ENCODE results near the gene TGM3.

The TGM3 gene

GRCh38 chr20:2289475-2289874 is 6.3 kb upstream of the TGM3 start:
- Histone ChIP-seq H3K23ac (ENCODE audit: low read depth, low read length, poor library complexity) (no peak overlapping the region), H3K4me1 (ENCODE audit: control insufficient read depth in 2 of 2, insufficient read depth in 1 of 2, low read depth in 1 of 2, low read length in 2 of 2) (peaks cover 2 to 3% of the 10 kb centered on the region in 2 donors), H3K4ac (ENCODE audit: low read length) (no peak overlapping the region), H2AFZ (ENCODE audit: low read length) (peak overlapping the region; percentile 42), H2BK5ac (ENCODE audit: low read length) (no peak overlapping the region), H3K14ac (ENCODE audit: low read length) (no peak overlapping the region), H3K9me3 (replicated peaks in 1 of 2; ENCODE audit: control insufficient read depth in 2 of 2, insufficient read depth in 1 of 2, low read depth in 1 of 2, low read length in 2 of 2) (no peaks in the 10 kb centered on the region), H2BK15ac (ENCODE audit: low read length) (no peak overlapping the region), H2BK12ac (ENCODE audit: low read length) (no peak overlapping the region), H3K9ac (ENCODE audit: low read depth, low read length, poor library complexity) (no peak overlapping the region), H3K36me3 (replicated peaks in 1 of 2; ENCODE audit: control insufficient read depth in 2 of 2, insufficient read depth in 2 of 2, low read length in 2 of 2) (no peaks in the 10 kb centered on the region), H3K79me1 (ENCODE audit: low read depth, low read length) (no peaks in the 10 kb centered on the region), H3K27me3 (ENCODE audit: control insufficient read depth in 3 of 3, insufficient read depth in 3 of 3, low read depth in 1 of 3, low read length in 3 of 3) (no peaks in the 10 kb centered on the region), H2BK120ac (ENCODE audit: low read depth, low read length) (no peak overlapping the region), H4K8ac (ENCODE audit: low read depth, low read length) (no peak overlapping the region), H3K27ac (replicated peaks; ENCODE audit: low read length) (no peak overlapping the region), H3K4me2 (ENCODE audit: insufficient read depth, low read length, poor library complexity, severe bottlenecking) (no peak overlapping the region), H3K18ac (ENCODE audit: low read length) (no peak overlapping the region), H2AK5ac (ENCODE audit: low read depth, low read length) (no peak overlapping the region), H4K91ac (ENCODE audit: low read depth, low read length, poor library complexity) (no peak overlapping the region), H3K4me3 (ENCODE audit: low read length in 2 of 2) (no peak overlapping the region)
- no CpG with 5 or more reads among the region's 11 CpGs for WGBS, 2 donors (ENCODE audit: extremely low coverage in 2 of 2, insufficient read length in 2 of 2, insufficient replicate concordance in 1 of 2)
- no peak for DNase-seq (ENCODE audit: low spot score)

DNA sequence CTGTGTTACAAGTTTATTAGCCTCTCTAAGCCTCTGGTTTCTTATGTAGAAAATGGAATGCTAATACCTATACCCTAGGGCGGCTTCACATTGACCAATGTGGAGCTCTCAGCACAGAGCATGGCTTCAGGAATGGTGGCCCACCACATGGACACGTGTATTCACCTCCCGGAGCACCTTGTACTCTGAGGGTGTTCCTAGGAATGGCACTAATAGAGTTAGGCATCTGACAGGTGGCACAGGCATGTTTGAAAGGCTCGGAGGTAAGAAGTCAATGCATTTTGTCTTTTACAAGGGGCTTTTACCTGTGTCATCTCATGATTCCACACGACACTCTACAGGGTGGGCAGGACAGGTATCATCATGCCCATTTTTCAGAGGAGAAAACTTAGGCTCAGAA is 5.3 kb upstream of the TGM3 start:
- Histone ChIP-seq H3K18ac (ENCODE audit: low read length) (no peak overlapping the region), H3K27me3 (ENCODE audit: control insufficient read depth in 3 of 3, insufficient read depth in 3 of 3, low read depth in 1 of 3, low read length in 3 of 3) (peaks cover 0 to 6% (median 0%) of the 10 kb centered on the region in 3 experiments), H2BK15ac (ENCODE audit: low read length) (no peak overlapping the region), H3K4me1 (ENCODE audit: control insufficient read depth in 2 of 2, insufficient read depth in 1 of 2, low read depth in 1 of 2, low read length in 2 of 2) (peaks cover 2 to 3% of the 10 kb centered on the region in 2 donors), H3K23ac (ENCODE audit: low read depth, low read length, poor library complexity) (no peak overlapping the region), H3K4me2 (ENCODE audit: insufficient read depth, low read length, poor library complexity, severe bottlenecking) (no peak overlapping the region), H3K14ac (ENCODE audit: low read length) (no peak overlapping the region), H4K8ac (ENCODE audit: low read depth, low read length) (no peak overlapping the region), H3K4ac (ENCODE audit: low read length) (no peak overlapping the region), H4K91ac (ENCODE audit: low read depth, low read length, poor library complexity) (no peak overlapping the region), H2AFZ (ENCODE audit: low read length) (no peak overlapping the region), H3K79me1 (ENCODE audit: low read depth, low read length) (no peaks in the 10 kb centered on the region), H3K27ac (replicated peaks; ENCODE audit: low read length) (no peak overlapping the region), H3K9me3 (replicated peaks in 1 of 2; ENCODE audit: control insufficient read depth in 2 of 2, insufficient read depth in 1 of 2, low read depth in 1 of 2, low read length in 2 of 2) (no peaks in the 10 kb centered on the region), H3K9ac (ENCODE audit: low read depth, low read length, poor library complexity) (no peak overlapping the region), H3K36me3 (replicated peaks in 1 of 2; ENCODE audit: control insufficient read depth in 2 of 2, insufficient read depth in 2 of 2, low read length in 2 of 2) (no peaks in the 10 kb centered on the region), H2AK5ac (ENCODE audit: low read depth, low read length) (no peak overlapping the region), H2BK120ac (ENCODE audit: low read depth, low read length) (no peak overlapping the region), H3K4me3 (ENCODE audit: low read length in 2 of 2) (no peak overlapping the region), H2BK12ac (ENCODE audit: low read length) (no peak overlapping the region), H2BK5ac (ENCODE audit: low read length) (no peak overlapping the region)
- WGBS, 2 donors (ENCODE audit: extremely low coverage in 2 of 2, insufficient read length in 2 of 2, insufficient replicate concordance in 1 of 2), result no CpG with 5 or more reads among the region's 5 CpGs
- DNase-seq (ENCODE audit: low spot score), result no peak

DNA sequence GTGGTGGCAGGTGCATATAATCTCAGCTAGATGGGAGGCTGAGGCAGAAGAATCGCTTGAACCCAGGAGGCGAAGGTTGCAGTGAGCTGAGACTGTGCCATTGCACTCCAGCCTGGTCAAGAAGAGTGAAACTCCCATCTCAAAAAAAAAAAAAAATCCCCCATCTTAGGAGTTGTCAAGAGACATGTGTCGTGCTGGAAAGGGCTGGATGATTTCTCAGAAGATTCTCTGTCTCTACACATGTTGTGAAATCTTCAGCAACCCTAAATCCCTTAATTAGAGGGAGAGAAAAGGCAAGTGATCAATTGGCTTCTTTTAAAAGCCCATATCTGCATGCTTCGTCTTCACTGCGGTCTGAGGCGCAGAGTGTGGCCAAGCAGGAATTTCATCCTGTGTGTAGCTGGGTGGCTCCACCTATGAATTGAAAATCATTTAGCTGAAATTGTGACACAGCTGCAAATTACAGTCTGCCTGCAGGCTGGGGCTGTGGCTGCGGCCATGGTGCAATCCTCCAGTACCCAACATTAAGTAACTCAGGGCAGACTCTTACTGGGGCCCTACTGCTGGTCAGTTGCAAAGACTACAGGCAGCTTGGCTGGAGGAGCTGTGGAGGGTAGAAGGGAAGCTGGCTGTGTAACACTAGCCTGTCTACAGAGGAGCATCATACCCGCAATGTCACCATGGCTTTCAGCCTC is 3.2 kb upstream of the TGM3 start:
- Histone ChIP-seq H2BK12ac (ENCODE audit: low read length) (no peak overlapping the region), H3K18ac (ENCODE audit: low read length) (peak overlapping the region; percentile 77), H3K4ac (ENCODE audit: low read length) (no peak overlapping the region), H2BK120ac (ENCODE audit: low read depth, low read length) (no peak overlapping the region), H2BK5ac (ENCODE audit: low read length) (no peak overlapping the region), H4K8ac (ENCODE audit: low read depth, low read length) (no peak overlapping the region), H2AFZ (ENCODE audit: low read length) (no peak overlapping the region), H3K9ac (ENCODE audit: low read depth, low read length, poor library complexity) (no peak overlapping the region), H2BK15ac (ENCODE audit: low read length) (no peak overlapping the region), H3K4me2 (ENCODE audit: insufficient read depth, low read length, poor library complexity, severe bottlenecking) (no peak overlapping the region), H3K27ac (replicated peaks; ENCODE audit: low read length) (no peak overlapping the region), H4K91ac (ENCODE audit: low read depth, low read length, poor library complexity) (no peak overlapping the region), H3K27me3 (ENCODE audit: control insufficient read depth in 3 of 3, insufficient read depth in 3 of 3, low read depth in 1 of 3, low read length in 3 of 3) (peaks cover 0 to 6% (median 0%) of the 10 kb centered on the region in 3 experiments), H3K4me1 (ENCODE audit: control insufficient read depth in 2 of 2, insufficient read depth in 1 of 2, low read depth in 1 of 2, low read length in 2 of 2) (peaks cover 14 to 16% of the 10 kb centered on the region in 2 donors), H3K4me3 (ENCODE audit: low read length in 2 of 2) (no peak overlapping the region), H3K36me3 (replicated peaks in 1 of 2; ENCODE audit: control insufficient read depth in 2 of 2, insufficient read depth in 2 of 2, low read length in 2 of 2) (no peaks in the 10 kb centered on the region), H3K14ac (ENCODE audit: low read length) (no peak overlapping the region), H3K79me1 (ENCODE audit: low read depth, low read length) (no peaks in the 10 kb centered on the region), H3K9me3 (replicated peaks in 1 of 2; ENCODE audit: control insufficient read depth in 2 of 2, insufficient read depth in 1 of 2, low read depth in 1 of 2, low read length in 2 of 2) (no peaks in the 10 kb centered on the region), H3K23ac (ENCODE audit: low read depth, low read length, poor library complexity) (no peak overlapping the region), H2AK5ac (ENCODE audit: low read depth, low read length) (no peak overlapping the region)
- DNase-seq (ENCODE audit: low spot score), result no peak
- WGBS, 2 donors (ENCODE audit: extremely low coverage in 2 of 2, insufficient read length in 2 of 2, insufficient replicate concordance in 1 of 2), result no CpG with 5 or more reads among the region's 8 CpGs

DNA sequence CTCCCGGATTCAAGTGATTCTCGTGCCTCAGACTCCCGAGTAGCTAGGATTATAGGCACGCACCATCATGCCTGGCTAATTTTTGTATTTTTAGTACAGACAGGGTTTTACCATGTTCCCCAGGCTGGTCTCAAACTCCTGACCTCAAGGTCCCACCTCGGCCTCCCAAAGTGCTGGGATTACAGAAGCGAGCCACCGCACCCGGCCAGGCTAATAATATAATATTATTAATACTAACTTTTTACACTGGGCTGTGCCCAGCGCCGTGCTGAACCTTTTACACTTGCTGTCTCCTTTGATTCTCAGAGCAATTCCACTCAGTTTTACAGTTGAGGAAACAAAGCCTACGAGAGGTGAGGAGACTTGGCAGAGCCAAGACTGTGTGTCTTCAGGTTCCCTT is 2.3 kb upstream of the TGM3 start:
- Histone ChIP-seq H3K79me1 (ENCODE audit: low read depth, low read length) (no peaks in the 10 kb centered on the region), H3K36me3 (replicated peaks in 1 of 2; ENCODE audit: control insufficient read depth in 2 of 2, insufficient read depth in 2 of 2, low read length in 2 of 2) (no peaks in the 10 kb centered on the region), H2AK5ac (ENCODE audit: low read depth, low read length) (no peak overlapping the region), H2BK5ac (ENCODE audit: low read length) (no peak overlapping the region), H3K14ac (ENCODE audit: low read length) (no peak overlapping the region), H4K91ac (ENCODE audit: low read depth, low read length, poor library complexity) (no peak overlapping the region), H2AFZ (ENCODE audit: low read length) (no peak overlapping the region), H3K4ac (ENCODE audit: low read length) (no peak overlapping the region), H3K9me3 (replicated peaks in 1 of 2; ENCODE audit: control insufficient read depth in 2 of 2, insufficient read depth in 1 of 2, low read depth in 1 of 2, low read length in 2 of 2) (no peaks in the 10 kb centered on the region), H4K8ac (ENCODE audit: low read depth, low read length) (no peak overlapping the region), H3K27ac (replicated peaks; ENCODE audit: low read length) (no peak overlapping the region), H2BK12ac (ENCODE audit: low read length) (no peak overlapping the region), H3K27me3 (ENCODE audit: control insufficient read depth in 3 of 3, insufficient read depth in 3 of 3, low read depth in 1 of 3, low read length in 3 of 3) (peaks cover 0 to 13% (median 0%) of the 10 kb centered on the region in 3 experiments), H2BK15ac (ENCODE audit: low read length) (no peak overlapping the region), H3K4me3 (ENCODE audit: low read length in 2 of 2) (no peak overlapping the region), H3K23ac (ENCODE audit: low read depth, low read length, poor library complexity) (no peak overlapping the region), H3K4me1 (ENCODE audit: control insufficient read depth in 2 of 2, insufficient read depth in 1 of 2, low read depth in 1 of 2, low read length in 2 of 2) (peaks cover 14 to 21% of the 10 kb centered on the region in 2 donors), H3K4me2 (ENCODE audit: insufficient read depth, low read length, poor library complexity, severe bottlenecking) (no peak overlapping the region), H2BK120ac (ENCODE audit: low read depth, low read length) (no peak overlapping the region), H3K18ac (ENCODE audit: low read length) (no peak overlapping the region), H3K9ac (ENCODE audit: low read depth, low read length, poor library complexity) (no peak overlapping the region)
- no peak for DNase-seq (ENCODE audit: low spot score)
- WGBS, 2 donors (ENCODE audit: extremely low coverage in 2 of 2, insufficient read length in 2 of 2, insufficient replicate concordance in 1 of 2), result no CpG with 5 or more reads among the region's 11 CpGs
